ENCODE measurements around the gene INO80C.

The INO80C gene

GRCh38 chr18:35497370-35498197, at the start of gene INO80C:
INO80C (minus strand) TSS chr18:35497960; CDS start chr18:35497874, 86 bp downstream.
- TF ChIP-seq CTCF (IDR thresholded peaks at IDR 0.05), result no peak

GRCh38 chr18:35547008-35547605, 49.3 kb upstream of the INO80C start:
- TF ChIP-seq CTCF (IDR thresholded peaks at IDR 0.05), result no peak

- TF ChIP-seq CTCF (IDR thresholded peaks at IDR 0.05), result no peak
Observed at GRCh38 chr18:35542356-35542755, 44.6 kb upstream of the INO80C start.

- TF ChIP-seq CTCF (IDR thresholded peaks at IDR 0.05), result no peak
Observed at GRCh38 chr18:35535297-35535696, 37.5 kb upstream of the INO80C start.

GRCh38 chr18:35533916-35534405, 36.2 kb upstream of the INO80C start:
- no peak for TF ChIP-seq CTCF (IDR thresholded peaks at IDR 0.05)

- TF ChIP-seq CTCF (IDR thresholded peaks at IDR 0.05), result no peak
Observed at GRCh38 chr18:35528749-35529274, 31.1 kb upstream of the INO80C start.

- no peak for TF ChIP-seq CTCF (IDR thresholded peaks at IDR 0.05)
Observed at GRCh38 chr18:35526495-35527059, 28.8 kb upstream of the INO80C start.
